GDM1 (cell line): ENCODE measurements around the gene D2HGDH.
"Not testable (repeated sequence)": the region's sequence is repeated elsewhere in the genome, so short reads cannot be mapped to it uniquely, and the experiment has no call there.

Source experiments
- DNase-seq: peaks from one replicate; lab custom pipeline; 2025; lab: John Stamatoyannopoulos, UW

D2HGDH gene

DNA sequence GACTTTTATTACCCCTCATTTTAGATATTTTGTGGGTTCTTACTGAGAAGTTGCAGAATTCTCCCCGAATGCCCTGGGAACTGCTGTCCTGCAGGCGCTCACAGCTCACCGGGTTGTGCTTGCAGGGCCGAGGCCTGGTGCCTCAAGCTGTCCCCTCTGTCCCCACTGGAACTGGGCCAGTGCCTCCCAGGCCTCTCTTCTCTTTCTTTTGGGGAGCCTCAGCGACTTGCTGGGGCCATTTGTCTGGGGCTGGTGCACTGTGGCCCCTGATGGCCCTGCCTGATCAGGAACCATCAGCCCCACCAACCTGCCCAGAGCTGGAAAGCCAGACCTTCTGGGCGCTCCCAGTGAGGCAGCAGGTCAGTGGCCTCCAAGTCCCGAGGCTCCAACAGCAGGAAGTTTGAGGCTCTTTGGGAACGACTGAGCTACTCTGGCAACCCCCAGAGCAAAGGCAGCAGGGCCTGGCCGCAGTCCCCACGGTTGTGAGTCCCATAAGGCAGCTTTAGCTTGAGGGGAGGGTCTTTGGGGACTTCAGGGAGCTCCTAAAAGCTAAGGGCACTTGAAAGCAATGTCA, 59.9 kb downstream of the D2HGDH start:
- no peak for DNase-seq

- DNase-seq, result no peak
Measured at GRCh38 chr2:241795021-241795999, 60.9 kb downstream of the D2HGDH start.

GRCh38 chr2:241796209-241796608, 61.8 kb downstream of the D2HGDH start:
- no peak for DNase-seq

DNA sequence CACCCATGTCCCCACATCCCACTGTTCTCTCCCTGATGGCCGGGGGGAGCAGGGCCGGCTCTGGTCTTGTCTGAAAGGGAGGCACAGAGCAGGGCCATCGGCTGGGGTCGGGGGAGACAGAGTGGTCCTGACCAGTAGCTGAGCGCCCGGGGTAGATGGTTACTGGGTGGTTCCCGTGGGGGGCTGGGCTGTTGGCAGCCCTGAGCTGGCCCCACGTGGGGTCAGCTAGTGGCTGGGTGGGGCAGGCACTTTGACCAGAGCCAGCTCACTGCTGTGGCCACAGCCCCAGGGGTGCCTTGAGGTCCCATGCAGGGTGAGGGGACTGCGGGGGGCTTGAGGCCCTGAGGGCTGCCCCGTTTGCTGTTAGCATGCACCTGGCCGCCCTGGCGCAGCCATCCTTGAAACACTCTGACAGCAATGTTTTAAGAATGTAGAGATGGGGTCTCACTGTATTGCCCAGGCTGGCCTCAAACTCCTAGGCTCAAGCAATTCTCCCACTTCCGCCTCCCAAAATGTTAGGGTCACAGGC, 62.2 kb downstream of the D2HGDH start:
- no peak for DNase-seq

DNA sequence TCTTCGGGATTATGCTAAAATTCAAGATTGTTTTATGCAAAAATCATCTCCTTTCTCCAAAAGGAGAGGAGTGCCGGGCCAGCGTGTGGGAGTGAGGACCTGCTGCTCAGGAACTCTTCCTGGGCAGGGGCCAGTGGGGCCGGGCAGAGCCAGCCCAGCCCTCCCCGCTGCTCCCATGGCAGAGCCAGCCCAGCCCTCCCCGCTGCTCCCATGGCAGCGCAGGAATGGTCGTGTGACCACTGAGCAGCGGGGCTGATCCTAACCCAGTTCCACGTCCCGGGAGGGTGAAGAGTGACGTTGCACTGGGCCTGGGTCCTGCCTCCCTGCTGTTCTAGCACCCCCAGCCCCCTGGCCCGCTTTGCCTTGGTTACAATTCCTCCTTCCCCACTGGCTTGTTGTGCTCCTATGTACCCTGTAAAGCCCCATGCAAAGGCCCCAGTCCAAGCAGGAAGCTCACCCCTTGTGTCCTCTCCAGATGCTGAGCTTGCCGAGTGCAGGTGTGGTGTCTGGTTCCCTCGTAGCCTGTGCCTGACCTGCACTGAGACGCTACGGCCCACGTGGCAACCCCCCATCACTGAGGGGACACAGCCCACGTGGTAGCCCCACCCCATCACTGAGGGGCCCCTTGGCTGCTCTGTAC, 63.1 kb downstream of the D2HGDH start:
- no peak for DNase-seq

DNA sequence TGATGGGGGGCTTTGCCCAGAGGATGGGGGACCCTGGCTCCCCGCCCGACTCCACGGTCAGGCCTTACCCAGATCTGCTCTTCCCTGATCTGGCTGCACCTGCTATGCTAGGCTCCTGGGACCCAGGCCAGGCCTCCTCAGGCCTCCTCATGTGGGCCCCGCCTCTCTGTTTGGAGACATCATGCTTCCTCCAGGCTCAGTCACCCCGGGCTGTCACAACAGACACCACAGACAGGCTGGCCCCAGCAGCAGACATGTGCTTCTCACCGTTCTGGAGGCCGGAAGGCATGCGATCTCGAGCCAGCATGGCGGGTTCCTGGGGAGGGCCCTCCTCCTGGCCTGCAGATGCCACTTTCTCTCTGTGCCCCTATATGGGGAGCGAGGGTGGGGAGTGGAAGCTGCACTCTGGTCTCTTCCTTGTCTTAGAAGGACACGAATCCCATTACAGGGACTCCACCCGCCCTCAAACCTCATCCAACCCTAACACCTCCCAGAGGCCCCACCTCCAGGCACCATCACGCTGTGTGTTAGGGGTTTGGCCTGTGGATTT, 63.7 kb downstream of the D2HGDH start:
- DNase-seq, result no peak

GRCh38 chr2:241798631-241799521, 64.4 kb downstream of the D2HGDH start:
- DNase-seq, result no peak

GRCh38 chr2:241799522-241800197, 65.2 kb downstream of the D2HGDH start:
- DNase-seq, result no peak

- DNase-seq, result not testable (repeated sequence)
Measured at GRCh38 chr2:241800198-241800903, 65.9 kb downstream of the D2HGDH start.

GRCh38 chr2:241801611-241802420, 67.4 kb downstream of the D2HGDH start:
- no peak for DNase-seq

- no peak for DNase-seq
Measured at GRCh38 chr2:241802421-241803318, 68.2 kb downstream of the D2HGDH start.

- no peak for DNase-seq
Measured at GRCh38 chr2:241803387-241804325, 69.2 kb downstream of the D2HGDH start.

DNA sequence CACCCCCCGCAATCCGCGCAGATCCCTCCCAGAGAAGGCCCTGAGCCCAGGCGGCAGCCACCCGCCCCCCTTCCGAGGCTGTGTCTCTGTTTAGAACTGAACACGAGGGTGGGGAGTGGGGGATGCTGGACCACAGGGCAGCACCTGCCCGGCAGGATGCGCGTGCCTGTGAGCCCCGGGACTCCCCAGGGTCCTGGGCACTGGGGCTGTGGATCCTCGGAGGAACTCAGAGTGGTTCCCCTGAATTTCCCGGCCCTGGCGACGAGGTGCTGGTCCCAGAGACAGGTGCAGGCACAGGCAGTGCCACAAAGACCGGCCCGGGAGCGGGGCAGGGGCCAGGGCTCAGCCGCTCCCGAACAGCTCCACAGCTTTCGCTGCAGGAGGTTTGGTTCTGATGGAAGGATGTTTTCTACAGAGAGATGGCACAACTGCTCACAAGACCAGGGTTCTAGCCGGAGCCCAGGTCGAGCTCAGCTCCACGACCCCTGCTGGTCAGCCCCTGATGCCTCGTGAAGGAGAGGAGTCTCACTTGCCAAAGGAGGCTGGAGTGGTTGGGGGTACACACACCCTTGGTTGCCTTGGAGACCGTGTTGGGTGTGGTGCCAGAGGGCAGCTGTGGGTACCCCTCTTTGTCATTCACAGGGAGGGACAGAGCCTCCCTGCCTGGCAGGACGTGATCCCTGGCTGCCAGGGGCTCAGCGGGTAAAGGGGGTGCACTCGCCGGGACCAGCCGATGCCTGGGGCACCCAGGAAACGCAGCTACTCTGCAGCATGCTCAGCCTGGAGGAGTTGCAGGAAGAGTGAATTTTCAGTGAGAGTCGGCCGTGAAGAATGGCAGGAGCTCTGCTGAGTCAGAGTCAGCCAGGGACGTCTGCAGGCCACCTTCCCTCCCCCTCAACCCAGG, 70.1 kb downstream of the D2HGDH start:
- peak; percentile 55 for DNase-seq

GRCh38 chr2:241806217-241806616, 71.8 kb downstream of the D2HGDH start:
- DNase-seq, result not testable (repeated sequence)

DNA sequence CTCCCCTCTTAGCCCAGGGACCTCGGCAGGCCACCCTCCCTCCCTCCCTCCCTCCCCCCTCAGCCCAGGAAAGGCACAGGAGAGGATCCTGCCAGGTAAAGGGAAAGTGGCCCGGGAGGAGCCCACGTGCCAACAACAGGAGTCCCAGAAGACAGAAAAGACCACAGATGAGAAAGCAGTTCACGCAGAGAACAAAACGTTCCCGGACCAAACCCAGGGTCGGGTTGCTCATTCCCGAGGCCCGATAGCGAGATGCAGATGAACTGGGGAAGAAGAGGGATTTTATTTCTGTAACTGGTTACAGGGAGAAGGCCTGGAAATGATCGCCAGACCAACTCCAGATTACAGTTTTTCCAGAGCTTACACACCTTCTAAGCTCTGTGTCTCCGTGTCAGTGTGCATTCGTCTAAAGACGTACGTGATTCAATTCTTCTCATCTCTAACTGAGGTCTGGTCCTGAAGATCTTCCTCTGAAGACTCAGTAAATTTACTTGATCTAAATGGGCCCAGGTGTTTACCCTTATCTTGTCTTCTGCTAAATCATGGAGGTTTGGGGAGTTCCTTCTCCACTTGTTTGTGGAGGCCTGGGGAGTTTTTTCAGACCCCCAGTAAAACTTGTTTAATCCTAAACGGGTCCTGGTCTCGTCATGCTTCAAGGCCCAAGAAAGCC, 73.8 kb downstream of the D2HGDH start:
- no peak for DNase-seq
